Parathyroid adenoma (tissue), 2 donors: ENCODE measurements around the gene F13A1.

ENCODE experiments used
- H2AFZ ChIP-seq: fragments of 300-600 bp; sonication (generic); one replicate; pipeline ENCODE4 v1.7.0; 2017; ENCODE audit warnings: antibody characterized with exemption, mild to moderate bottlenecking
- H3K27ac ChIP-seq: fragments of 300-600 bp; sonication (generic); one replicate; pipeline ENCODE4 v1.7.0; 2017
- H3K27me3 ChIP-seq: fragments of 300-600 bp; sonication (generic); one replicate; pipeline ENCODE4 v1.7.0; 2017; ENCODE audit warnings: low read length; ENCODE audit not compliant: control insufficient read depth, insufficient read depth
- H3K36me3 ChIP-seq: fragments of 300-600 bp; sonication (generic); one replicate; pipeline ENCODE4 v1.7.0; 2017; ENCODE audit warnings: low read length; ENCODE audit not compliant: control insufficient read depth, insufficient read depth
- H3K4me1 ChIP-seq: fragments of 300-600 bp; sonication (generic); one replicate; pipeline ENCODE4 v1.7.0; 2017; ENCODE audit warnings: control low read depth
- H3K4me2 ChIP-seq: fragments of 300-600 bp; sonication (generic); one replicate; pipeline ENCODE4 v1.7.0; 2017; ENCODE audit warnings: low read length
- H3K4me3 ChIP-seq: fragments of 300-600 bp; sonication (generic); one replicate; pipeline ENCODE4 v1.7.0; 2017; ENCODE audit warnings: low read depth, low read length
- H3K79me2 ChIP-seq: fragments of 300-600 bp; sonication (generic); one replicate; pipeline ENCODE4 v1.7.0; 2017; ENCODE audit warnings: control low read depth
- H3K9ac ChIP-seq: fragments of 300-600 bp; sonication (generic); one replicate; pipeline ENCODE4 v1.7.0; 2017; ENCODE audit warnings: mild to moderate bottlenecking
- H3K9me3 ChIP-seq: fragments of 300-600 bp; sonication (generic); one replicate; pipeline ENCODE4 v1.7.0; 2017; ENCODE audit warnings: low read length; ENCODE audit not compliant: control insufficient read depth
- TF ChIP-seq, protein P1 (sequence below): fragments of 300-600 bp; sonication (generic); IDR thresholded peaks from one replicate; pipeline ENCODE4 v1.7.0; 2017; ENCODE audit warnings: antibody characterized with exemption, mild to moderate bottlenecking
- donor health status: primary hyperparathyroidism.

F13A1 gene

DNA sequence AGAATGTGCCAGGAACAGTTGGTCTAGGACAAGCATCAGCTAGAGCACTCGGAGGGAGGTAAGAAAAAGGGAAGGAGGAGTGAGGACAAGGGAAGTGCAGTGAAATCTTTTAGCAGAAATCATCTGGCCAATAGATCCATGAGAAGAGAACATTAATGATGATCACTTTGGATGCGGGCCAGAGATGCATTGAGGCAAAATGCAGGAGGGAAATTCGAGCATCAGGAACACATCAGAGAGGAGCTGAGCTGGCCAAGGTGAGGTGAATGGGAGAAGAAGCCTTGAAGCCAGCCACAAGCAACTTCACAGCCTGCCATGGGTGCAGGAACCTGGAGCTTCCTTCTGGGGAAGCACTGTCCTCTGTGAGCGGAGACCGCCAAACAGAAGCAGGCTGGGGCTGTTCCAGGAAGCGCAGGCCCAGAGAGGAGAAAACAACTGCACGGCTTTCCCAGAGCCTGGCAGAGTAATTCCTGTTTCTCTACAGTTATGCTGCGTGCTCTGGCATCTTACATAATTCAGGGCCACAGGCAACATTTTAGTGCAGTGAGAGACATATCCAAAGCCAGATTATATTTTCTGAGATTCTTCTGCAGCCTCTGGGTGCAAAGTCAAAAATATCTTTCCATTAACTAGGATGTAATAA lies 143.8 kb downstream of the F13A1 start:
- no peak overlapping the region for H2AFZ ChIP-seq
- no peaks in the 10 kb centered on the region for H3K79me2 ChIP-seq
- no peaks in the 10 kb centered on the region for H3K4me1 ChIP-seq
- no peaks in the 10 kb centered on the region for H3K27me3 ChIP-seq
- no peak overlapping the region for H3K27ac ChIP-seq
- H3K36me3 ChIP-seq, result no peaks in the 10 kb centered on the region
- no peak overlapping the region for H3K4me3 ChIP-seq
- no peak overlapping the region for H3K9ac ChIP-seq
- TF ChIP-seq, protein P1, sequence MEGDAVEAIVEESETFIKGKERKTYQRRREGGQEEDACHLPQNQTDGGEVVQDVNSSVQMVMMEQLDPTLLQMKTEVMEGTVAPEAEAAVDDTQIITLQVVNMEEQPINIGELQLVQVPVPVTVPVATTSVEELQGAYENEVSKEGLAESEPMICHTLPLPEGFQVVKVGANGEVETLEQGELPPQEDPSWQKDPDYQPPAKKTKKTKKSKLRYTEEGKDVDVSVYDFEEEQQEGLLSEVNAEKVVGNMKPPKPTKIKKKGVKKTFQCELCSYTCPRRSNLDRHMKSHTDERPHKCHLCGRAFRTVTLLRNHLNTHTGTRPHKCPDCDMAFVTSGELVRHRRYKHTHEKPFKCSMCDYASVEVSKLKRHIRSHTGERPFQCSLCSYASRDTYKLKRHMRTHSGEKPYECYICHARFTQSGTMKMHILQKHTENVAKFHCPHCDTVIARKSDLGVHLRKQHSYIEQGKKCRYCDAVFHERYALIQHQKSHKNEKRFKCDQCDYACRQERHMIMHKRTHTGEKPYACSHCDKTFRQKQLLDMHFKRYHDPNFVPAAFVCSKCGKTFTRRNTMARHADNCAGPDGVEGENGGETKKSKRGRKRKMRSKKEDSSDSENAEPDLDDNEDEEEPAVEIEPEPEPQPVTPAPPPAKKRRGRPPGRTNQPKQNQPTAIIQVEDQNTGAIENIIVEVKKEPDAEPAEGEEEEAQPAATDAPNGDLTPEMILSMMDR, result no peak
- H3K4me2 ChIP-seq, result no peak overlapping the region
- no peaks in the 10 kb centered on the region for H3K9me3 ChIP-seq

DNA sequence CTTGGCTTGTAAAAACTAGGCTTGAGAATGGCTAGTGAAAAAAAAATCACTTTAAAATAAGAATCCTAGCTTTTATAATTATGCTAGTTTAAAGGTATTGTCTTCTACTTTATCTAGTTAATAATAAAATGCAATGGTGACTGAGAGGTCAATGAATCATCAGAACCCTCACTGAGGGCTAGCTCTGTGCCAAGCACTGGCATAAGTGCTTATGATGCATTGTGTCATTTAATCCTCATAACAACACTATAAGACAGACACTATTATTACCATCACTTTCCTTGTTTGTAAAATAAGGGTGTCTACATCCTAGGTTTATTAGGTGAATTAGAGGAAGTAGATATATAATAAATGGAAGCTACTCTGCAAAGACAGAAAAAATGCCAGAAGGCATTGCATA lies 144.3 kb downstream of the F13A1 start:
- TF ChIP-seq, protein P1, result no peak
- no peak overlapping the region for H3K27ac ChIP-seq
- H3K79me2 ChIP-seq, result no peaks in the 10 kb centered on the region
- H3K9ac ChIP-seq, result no peak overlapping the region
- H3K4me3 ChIP-seq, result no peak overlapping the region
- no peak overlapping the region for H3K4me2 ChIP-seq
- no peaks in the 10 kb centered on the region for H3K36me3 ChIP-seq
- H3K27me3 ChIP-seq, result no peaks in the 10 kb centered on the region
- no peak overlapping the region for H2AFZ ChIP-seq
- no peaks in the 10 kb centered on the region for H3K9me3 ChIP-seq
- H3K4me1 ChIP-seq, result no peaks in the 10 kb centered on the region

DNA sequence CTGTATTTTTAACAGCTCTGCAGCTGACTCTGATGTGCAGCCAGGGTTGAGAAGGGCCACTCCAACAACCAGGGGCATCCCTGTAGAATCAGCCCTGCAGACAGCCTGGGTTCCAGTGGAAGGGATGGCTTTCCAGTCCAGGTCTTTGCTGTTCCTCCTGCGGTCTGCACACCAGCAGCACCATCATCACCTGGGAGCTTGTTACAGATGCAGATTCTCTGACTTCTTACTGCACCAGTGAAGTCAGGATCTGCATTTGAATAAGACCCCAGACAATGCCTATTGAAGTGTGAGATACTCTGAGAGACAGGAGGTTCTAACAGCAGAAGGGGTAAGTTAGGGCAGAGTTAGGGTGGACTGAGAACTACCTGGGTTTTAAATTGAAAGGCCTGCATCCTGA lies 151.3 kb downstream of the F13A1 start:
- H3K79me2 ChIP-seq, result no peaks in the 10 kb centered on the region
- TF ChIP-seq, protein P1, result no peak
- no peaks in the 10 kb centered on the region for H3K4me1 ChIP-seq
- no peaks in the 10 kb centered on the region for H3K27me3 ChIP-seq
- no peak overlapping the region for H2AFZ ChIP-seq
- H3K36me3 ChIP-seq, result no peaks in the 10 kb centered on the region
- H3K9ac ChIP-seq, result no peak overlapping the region
- H3K27ac ChIP-seq, result no peak overlapping the region
- H3K4me2 ChIP-seq, result no peak overlapping the region
- H3K4me3 ChIP-seq, result no peak overlapping the region
- H3K9me3 ChIP-seq, result no peaks in the 10 kb centered on the region

DNA sequence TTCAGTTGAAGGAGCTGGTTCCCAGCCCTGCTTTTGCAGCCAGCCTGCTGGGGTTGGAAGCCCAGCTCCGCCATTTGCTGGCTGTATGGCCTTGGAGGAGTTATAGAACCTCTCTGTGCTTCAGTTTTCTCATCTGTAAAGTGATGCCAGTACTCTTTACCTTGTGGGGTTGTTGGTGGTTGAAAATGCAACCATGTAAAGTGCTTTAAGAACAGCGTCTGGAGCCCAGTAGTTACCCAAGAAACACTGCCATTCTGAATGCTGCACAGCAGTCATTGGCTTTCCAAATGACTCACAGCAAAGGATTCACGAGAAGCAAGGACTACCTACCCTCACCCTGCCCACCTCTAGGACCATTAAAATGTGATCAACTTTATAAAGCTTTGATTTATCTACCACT lies 154.4 kb downstream of the F13A1 start:
- no peak overlapping the region for H3K27ac ChIP-seq
- H3K4me1 ChIP-seq, result no peaks in the 10 kb centered on the region
- no peaks in the 10 kb centered on the region for H3K27me3 ChIP-seq
- no peaks in the 10 kb centered on the region for H3K9me3 ChIP-seq
- no peak overlapping the region for H3K4me3 ChIP-seq
- H3K36me3 ChIP-seq, result no peaks in the 10 kb centered on the region
- H3K79me2 ChIP-seq, result no peaks in the 10 kb centered on the region
- H2AFZ ChIP-seq, result no peak overlapping the region
- TF ChIP-seq, protein P1, result no peak
- H3K4me2 ChIP-seq, result no peak overlapping the region
- H3K9ac ChIP-seq, result no peak overlapping the region

DNA sequence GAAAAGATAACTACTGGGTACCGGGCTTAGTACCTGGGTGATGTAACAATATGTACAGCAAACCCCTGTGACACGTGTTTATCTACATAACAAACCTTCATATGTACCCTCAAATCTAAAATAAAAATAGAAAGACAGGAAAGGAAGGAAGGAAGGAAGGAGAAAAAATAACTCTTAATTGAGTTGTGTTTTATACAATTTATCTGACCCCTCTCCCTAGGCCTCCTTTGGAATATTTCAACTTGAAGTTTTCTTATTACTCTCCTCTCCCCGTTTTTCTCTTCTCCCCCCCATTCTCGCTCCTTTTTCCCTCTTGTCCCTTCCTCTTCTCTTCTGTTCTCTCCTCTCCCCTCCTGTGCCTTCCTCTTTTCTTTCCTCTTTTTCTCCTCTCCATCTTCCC lies 156.1 kb downstream of the F13A1 start:
- H3K36me3 ChIP-seq, result no peaks in the 10 kb centered on the region
- H3K4me3 ChIP-seq, result no peak overlapping the region
- TF ChIP-seq, protein P1, result no peak
- no peaks in the 10 kb centered on the region for H3K27me3 ChIP-seq
- no peak overlapping the region for H3K9ac ChIP-seq
- H3K27ac ChIP-seq, result no peak overlapping the region
- no peaks in the 10 kb centered on the region for H3K9me3 ChIP-seq
- no peaks in the 10 kb centered on the region for H3K4me1 ChIP-seq
- H3K4me2 ChIP-seq, result no peak overlapping the region
- no peak overlapping the region for H2AFZ ChIP-seq
- H3K79me2 ChIP-seq, result no peaks in the 10 kb centered on the region
